Measurements from ENCODE around the gene VWC2L.

VWC2L gene

GRCh38 chr2:214601852-214602633 is 191.2 kb downstream of the VWC2L start:
- no peak for DNase-seq

GRCh38 chr2:214604861-214605260 is 194.0 kb downstream of the VWC2L start:
- no peak for DNase-seq

- DNase-seq = no peak
Measured at GRCh38 chr2:214607051-214607450, 196.2 kb downstream of the VWC2L start.

GRCh38 chr2:214611015-214611414 is 200.2 kb downstream of the VWC2L start:
- DNase-seq = no peak

GRCh38 chr2:214624166-214624760 is 213.4 kb downstream of the VWC2L start:
- DNase-seq = no peak

GRCh38 chr2:214628091-214628490 is 217.2 kb downstream of the VWC2L start:
- DNase-seq = no peak

All from NCI-H526 (cell line).